ENCODE results near the gene LPCAT1.

GRCh38 chr5:1420211-1421195 lies 103.3 kb downstream of the LPCAT1 start:
- TF ChIP-seq EZH2phosphoT487 (IDR thresholded peaks at IDR 0.05; ENCODE audit: unreplicated experiment), result no peak
- no peak for TF ChIP-seq CTCF (conservative IDR thresholded peaks at IDR 0.05; ENCODE audit: low read depth in 2 of 2)
- no peak for TF ChIP-seq EZH2 (IDR thresholded peaks at IDR 0.05; ENCODE audit: low read depth, unreplicated experiment)

All from GM23338 (cell line).